ENCODE data around the gene KSR1. TPM values are rescaled to one million over a fixed set of nuclear protein-coding genes. Genes with fewer than 3 reads are reported as not detected.

Gene KSR1
- total RNA-seq, 4 donors from 2014 or later = 21.9 to 34.1 (median 29.0) TPM

DNA sequence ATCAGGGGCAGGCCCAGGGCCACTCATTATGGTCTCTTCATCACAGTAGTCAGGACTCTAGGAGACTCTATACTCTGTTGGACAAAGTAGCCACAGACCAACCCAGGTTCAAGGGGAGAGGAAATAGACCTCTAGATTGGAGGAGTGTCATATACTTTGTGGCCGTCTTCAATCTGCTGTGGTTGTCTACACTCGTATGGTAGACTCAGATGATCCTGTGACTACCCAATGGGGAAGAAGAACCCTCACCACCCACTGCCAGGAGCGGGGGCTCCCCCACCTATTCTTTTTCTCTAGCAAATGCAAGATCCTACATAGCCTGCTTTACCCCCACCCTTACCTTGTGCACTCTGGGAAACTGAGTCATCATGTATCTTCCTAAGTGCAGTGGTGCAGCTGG lies 80.5 kb downstream of the KSR1 start:
- TF ChIP-seq, protein P1, sequence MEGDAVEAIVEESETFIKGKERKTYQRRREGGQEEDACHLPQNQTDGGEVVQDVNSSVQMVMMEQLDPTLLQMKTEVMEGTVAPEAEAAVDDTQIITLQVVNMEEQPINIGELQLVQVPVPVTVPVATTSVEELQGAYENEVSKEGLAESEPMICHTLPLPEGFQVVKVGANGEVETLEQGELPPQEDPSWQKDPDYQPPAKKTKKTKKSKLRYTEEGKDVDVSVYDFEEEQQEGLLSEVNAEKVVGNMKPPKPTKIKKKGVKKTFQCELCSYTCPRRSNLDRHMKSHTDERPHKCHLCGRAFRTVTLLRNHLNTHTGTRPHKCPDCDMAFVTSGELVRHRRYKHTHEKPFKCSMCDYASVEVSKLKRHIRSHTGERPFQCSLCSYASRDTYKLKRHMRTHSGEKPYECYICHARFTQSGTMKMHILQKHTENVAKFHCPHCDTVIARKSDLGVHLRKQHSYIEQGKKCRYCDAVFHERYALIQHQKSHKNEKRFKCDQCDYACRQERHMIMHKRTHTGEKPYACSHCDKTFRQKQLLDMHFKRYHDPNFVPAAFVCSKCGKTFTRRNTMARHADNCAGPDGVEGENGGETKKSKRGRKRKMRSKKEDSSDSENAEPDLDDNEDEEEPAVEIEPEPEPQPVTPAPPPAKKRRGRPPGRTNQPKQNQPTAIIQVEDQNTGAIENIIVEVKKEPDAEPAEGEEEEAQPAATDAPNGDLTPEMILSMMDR (IDR thresholded peaks at IDR 0.05; ENCODE audit: low read depth) = no peak

DNA sequence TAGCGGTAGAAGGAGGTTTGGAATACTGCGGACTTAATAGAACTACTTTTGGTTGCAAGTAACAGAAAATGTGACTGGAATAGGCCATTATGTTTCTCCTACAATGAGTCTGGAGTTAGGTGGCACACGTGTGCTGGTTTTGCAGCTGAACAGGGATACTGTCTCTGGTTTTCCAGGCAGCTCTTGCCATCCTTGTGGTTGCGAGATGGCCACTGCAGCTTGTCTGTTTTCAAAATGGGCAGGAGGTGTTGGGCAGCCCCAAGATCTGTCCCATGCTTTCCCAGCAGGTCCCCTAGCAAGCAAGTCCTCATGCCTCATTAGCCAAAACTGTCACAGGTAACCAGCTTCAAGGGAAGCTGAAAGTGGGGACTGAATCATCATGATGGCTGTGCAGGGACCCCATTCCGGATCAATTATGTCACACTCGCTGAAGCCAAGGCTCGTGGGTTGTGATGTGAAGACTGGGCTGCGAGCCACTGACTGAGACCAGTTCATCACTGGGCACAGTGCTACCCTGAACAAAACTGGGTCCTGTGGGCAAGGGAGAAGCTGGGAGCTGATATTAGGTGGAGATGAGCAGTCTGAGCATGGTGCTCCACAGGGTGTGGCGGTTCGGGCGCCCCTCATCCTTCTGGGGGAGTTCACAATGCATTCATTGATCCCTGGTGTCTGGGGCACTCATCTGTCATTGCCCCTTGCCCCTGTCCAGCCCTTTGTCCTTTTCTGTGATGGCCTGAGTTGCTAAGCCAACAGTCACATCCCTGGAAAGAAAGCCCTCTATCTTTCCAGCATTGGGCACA lies 82.1 kb downstream of the KSR1 start:
- TF ChIP-seq, protein P1 (IDR thresholded peaks at IDR 0.05; ENCODE audit: low read depth) = no peak

DNA sequence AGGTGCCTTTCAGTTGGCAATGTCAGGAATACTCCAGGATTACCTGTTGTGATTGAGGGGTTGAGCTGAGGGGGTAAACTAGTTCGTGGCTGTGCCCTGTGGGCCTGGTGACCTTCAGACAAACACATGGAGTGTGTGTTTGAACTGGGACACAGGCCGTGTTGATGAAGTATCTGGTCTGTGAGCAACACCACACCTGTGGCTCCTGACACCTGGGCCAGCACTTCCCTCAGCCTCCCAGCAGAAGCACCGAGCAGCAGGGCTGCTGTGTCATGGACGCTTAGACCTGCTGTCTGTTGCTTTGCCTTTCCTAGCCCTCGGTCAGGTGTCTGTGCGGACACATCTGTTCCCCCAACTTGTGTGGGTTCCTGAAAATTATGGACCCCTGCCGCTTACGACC lies 82.9 kb downstream of the KSR1 start:
- TF ChIP-seq, protein P1 (IDR thresholded peaks at IDR 0.05; ENCODE audit: low read depth) = no peak

DNA sequence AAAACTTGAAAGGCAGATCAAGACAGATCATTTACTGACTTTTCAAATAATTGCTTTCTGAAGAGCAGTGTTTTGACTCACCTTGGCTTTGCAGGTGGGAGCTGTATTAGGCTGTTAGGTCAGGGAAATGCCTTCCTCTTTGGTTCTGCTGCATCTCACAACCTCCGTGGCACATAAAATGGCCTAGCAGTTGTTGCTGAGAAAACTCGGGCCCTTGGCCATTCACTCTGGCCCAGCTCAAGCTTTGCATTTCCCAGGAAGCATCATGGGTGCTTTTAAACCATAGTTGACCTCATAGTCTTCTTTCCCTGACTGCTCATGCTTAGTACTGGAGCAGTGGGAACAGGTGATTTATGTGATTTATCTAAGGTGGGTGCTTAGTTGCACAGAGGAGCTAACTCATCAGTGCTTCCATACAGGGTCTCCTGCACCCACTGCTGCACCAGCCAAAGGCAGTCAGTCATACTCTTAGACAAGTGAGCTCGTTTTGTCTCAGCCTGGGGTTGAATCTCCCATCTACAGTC lies 83.6 kb downstream of the KSR1 start:
- TF ChIP-seq, protein P1 (IDR thresholded peaks at IDR 0.05; ENCODE audit: low read depth) = no peak

DNA sequence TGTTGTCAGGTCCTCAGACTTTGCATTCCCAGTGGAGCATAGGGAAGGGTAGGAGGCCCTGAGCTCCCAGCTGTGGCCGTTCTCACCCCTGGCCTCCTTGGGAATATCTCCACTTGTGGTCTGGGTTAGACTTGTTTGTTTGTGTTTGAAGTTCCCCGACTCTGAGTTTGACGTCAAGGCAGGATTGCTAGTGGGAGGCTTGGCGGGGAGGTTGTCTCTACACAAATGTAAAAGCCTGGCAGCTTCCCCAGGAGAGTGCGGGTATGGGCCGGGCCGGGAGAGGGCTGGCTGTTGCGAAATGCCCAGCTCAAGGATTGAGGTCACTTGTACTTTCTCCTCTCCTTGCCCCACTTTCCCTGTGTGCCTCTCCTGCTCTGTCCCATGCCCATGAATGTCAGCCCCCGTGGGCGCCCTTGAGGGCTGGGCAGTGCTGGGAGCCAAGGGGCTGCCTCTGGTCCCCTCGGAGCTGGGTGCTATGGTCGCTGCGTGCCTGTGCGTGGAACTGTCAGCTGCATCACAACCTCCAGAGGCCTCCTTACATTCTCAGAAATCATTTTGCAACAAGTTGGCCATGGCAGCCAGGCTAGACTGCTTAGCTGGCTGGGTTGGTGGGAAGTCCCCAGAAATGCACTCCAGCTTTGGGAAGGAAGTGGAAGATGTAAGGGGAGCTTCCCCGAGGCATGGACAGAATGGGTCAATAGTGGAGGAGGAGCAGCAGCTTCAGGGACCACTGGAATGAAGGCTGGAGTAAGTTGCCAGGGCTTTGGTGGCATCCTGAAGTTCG lies 84.3 kb downstream of the KSR1 start:
- TF ChIP-seq, protein P1 (IDR thresholded peaks at IDR 0.05; ENCODE audit: low read depth) = no peak

DNA sequence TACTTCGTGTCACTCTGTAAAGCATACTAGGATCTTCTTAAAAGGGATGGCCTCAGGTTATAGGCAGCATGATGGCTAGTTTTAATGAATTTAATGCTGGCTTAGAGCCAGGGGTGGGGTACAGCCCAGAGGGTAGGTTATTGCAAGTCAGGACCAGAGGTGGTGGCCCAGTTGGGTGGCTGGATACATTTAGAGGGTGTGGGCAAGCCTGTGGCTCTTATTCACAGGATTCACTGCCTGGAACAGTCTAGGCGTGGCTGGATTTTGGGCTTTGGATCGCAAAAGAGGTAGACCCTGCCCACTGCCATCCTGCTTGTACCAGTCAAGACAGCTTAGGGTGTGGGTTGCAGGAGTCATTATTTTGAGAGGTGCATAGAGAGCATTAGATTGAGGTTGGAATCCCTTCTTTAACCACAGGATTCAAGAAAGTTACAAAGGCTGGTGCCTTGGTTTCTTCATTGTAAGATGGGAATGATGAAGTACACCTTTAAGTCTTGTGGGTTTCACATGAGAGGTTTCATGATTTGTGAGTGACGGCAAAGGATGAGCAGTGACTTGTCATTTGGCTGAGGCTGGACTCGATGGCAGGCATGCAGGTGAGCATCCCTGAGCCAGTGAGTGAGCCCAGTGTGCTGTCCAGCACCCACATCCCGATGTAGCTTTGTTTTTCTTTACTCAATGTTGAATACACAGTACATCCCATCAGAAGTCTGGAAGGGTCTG lies 85.2 kb downstream of the KSR1 start:
- TF ChIP-seq, protein P1 (IDR thresholded peaks at IDR 0.05; ENCODE audit: low read depth) = no peak
